Measurements from ENCODE around the gene DNAH7.

DNAH7 gene

DNA sequence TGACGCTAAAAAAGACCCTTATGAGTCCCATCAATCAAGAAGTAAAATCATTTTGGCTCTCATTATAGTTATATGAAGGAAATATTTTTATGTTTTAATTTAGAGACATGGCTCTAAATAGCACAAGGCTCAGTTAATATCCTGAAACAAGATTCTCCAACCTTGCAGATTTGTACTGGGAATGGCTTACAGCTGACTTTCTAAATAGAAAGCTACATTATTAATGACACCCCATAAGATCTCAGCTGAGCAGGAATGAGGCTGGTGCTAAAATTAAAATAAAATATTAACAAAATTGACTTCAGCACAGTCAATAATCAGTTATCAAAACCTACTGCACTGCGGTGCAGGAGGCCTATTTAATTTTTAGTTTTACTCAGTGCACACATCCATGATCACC lies 274.8 kb downstream of the DNAH7 start:
- no peak for DNase-seq

- no peak for DNase-seq
Observed at GRCh38 chr2:195782156-195782555, 286.5 kb downstream of the DNAH7 start.

- DNase-seq, result no peak
Observed at GRCh38 chr2:195779491-195779890, 289.1 kb downstream of the DNAH7 start.

- DNase-seq, result no peak
Observed at GRCh38 chr2:195769975-195770374, 298.7 kb downstream of the DNAH7 start.

- DNase-seq, result no peak
Observed at GRCh38 chr2:195768431-195768830, 300.2 kb downstream of the DNAH7 start.

GRCh38 chr2:195766691-195767090 lies 301.9 kb downstream of the DNAH7 start:
- no peak for DNase-seq

DNA sequence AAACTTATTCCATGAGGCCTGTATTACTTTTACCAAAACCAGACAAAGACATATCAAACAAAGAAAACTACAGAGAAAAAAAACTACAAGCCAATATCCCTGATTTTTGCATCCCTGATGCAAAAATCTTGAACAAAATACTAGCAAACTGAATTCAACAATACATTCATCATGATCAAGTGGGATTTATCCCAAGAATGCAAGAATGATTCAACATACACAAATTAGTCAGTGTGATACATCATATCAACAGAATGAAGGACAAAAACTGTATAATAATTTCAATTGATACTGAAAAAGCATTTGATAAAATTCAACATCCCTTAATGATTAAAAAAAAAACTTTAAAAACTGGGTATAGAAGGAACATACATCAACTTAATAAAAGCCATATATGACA lies 304.8 kb downstream of the DNAH7 start:
- no peak for DNase-seq

DNA sequence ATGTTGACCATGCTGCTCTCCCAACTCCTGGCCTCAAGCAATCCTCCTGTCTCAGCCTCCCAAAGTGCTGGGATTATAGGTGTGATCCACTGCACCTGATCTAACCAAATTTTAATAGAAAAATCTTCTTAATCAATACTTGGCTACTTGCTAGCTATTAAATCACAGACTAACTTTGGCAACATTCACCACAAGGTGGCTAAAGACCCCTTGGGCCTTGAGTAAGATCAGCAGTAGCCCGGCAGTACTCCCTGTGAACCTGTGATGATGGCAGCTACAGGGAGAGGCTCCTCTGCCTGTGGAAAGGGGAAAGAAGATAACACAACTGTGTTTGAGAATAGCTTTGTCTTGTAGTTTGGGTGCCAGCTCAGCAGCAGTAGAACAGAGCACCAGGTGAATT lies 308.8 kb downstream of the DNAH7 start:
- DNase-seq, result no peak

GRCh38 chr2:195758846-195759245 lies 309.8 kb downstream of the DNAH7 start:
- DNase-seq, result no peak

DNA sequence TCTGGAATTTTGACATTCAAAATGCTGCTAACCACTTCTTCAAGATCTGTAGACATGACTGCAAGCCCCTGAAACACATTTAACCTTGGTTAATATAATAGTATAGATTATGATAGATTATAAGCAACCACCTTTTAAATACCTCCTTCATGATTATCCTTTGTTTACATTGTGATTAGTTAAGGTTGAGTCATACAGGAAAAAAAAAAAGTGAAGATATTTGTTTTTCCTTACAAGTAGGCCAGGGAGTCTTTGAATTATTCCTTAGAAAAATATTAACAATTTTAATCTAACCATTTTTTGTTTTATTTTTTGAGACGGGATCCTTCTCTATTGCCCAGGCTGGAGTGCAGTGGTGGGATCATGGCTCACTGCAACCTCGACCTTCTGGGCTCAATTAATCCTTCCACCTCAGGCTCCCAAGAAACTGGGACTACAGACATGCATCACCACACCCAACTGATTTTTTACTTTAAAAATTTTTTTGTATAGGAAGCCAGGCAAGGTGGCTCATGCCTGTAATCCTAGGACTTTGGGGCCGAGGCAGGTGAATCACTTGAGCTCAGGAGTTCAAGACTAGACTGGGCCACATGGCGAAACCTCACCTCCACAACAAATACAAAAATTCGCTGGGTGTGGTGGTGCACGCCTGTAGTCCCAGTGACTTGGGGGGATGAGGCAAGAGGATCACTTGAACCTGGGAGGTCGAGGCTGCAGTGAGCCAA lies 312.3 kb downstream of the DNAH7 start:
- no peak for DNase-seq

GRCh38 chr2:195741191-195741590 lies 327.4 kb downstream of the DNAH7 start:
- no peak for DNase-seq

GRCh38 chr2:195737511-195738325 lies 330.9 kb downstream of the DNAH7 start:
- no peak for DNase-seq

DNA sequence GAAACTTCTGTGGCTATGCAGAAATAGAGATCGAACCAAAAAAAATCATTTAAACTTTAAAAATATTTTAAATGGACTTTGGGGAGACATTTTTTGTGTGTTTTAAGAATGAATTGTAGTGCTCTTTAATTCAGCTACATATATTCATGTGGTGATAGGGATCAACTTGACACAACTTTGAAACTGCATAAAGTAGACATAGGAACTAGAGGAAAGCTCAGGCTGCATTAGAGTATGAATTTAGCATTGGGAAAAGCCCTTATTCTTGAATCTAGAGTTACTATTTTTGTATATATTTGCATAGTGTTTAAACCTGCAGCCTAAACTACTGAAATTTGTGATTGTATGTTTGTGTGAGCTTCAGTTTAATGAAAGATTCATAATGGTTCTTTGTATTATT lies 333.3 kb downstream of the DNAH7 start:
- no peak for DNase-seq

DNA sequence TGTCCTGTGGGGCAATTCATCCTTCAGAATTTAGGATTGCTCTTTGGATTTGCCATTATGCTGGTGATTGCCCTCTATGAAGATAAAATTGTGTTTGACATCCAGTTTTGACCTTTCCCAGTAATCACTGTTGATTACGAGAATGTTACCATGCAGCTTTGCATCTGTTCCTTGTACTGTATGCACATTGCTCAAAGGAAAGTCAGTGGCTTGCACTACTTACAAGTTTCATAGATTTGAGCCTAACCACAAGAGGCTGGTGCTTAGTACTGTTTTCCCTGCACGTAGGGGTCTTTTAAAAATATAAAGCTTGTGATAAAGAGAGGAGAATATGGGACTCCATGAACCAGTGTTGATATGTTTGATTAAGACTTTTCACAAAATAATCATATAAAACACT lies 333.7 kb downstream of the DNAH7 start:
- no peak for DNase-seq

DNA sequence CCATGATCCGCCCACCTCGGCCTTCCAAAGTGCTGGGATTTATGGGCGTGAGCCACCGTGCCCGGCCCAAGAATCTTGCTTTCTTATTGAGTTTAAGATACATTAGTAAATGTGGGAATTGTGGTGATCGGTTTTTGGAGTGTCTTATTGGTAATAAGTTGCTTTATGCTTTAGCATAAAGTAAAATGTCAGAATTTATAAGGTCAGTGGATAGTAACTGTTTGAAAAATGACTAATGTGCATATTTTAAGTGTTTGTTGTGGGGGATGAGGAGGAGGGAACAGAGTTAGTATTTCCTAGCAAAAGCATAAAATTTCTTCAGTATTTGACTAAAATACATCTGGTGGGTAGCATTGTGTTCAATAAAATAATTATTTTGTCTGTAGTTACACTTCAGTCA lies 334.2 kb downstream of the DNAH7 start:
- DNase-seq, result no peak

DNA sequence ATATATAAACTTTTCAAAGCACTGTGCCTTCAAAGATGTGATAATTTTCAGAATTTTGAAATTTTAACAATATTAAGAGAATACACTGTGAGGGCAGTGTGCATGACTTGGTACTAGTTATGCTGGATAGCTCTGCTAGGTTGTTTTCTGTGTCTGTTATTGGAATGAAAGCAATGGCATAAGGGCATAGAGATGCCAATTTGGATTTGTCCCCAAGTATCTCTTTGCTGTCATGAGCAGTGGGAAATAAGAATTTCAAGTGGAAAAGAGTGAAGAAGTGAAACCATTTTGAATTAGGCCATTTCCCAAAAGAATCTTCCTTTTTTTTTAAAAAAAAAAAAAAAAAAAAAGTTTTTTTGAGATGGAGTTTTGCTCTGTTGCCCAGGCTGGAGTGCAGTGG lies 334.8 kb downstream of the DNAH7 start:
- no peak for DNase-seq

DNA sequence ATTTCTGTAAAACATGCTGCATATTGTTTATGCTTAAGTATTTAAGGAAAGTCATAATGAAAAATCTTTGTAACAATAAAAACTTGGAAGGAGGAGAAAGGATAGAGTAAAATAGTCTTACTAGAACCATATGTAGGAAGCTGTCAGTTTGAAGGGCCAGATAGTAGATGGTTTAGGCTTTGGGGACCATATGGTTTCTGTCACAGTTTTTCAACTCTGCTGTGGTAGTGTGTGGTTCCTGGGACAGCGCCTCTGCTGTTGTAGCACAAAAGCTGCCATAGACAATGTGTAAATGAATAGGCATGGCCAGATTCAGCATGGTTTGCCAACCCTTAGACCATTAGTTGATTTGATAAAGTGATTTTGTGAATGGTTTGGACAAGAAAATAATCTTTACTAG lies 336.1 kb downstream of the DNAH7 start:
- DNase-seq, result no peak

DNA sequence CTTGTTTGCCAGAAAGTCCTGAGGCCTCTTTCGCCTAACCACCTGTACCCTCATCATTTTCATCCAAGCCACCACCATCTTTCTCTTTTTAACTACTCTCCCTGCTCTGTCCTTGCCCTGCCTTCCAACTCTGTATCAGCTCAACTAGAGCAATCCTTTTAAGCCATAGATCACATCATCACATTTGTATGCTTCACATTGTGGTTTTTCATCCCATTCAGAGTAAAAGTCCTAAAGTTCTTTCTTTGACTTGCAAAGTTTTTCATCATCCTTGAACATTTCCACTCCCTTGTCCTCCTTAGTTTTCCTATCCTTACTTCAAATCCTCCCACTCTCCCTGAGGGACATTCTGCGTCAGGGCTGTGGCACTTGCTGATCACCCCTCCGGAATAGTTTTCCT lies 337.7 kb downstream of the DNAH7 start:
- no peak for DNase-seq

- DNase-seq, result no peak
Observed at GRCh38 chr2:195727106-195727505, 341.5 kb downstream of the DNAH7 start.

DNA sequence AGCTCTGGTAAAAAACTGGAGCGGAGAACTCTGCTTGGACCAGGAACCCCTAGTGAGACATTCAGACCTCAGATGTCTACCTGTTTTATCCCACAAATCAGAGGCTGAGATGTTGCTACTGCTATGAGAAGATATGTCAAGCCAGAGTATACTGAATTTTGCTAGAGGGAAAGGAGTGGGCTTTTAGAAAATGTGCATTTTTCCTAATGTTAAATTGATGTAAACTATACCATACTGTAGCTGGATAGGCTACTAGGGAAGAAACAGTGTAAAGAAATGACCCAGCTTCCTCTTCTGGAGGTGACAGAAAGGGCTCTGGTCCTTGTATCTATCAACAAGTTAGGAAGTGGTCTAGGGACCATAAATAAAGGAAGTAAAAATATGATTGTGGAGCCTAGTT lies 346.6 kb downstream of the DNAH7 start:
- no peak for DNase-seq

GRCh38 chr2:195721042-195721441 lies 347.6 kb downstream of the DNAH7 start:
- DNase-seq, result no peak

DNA sequence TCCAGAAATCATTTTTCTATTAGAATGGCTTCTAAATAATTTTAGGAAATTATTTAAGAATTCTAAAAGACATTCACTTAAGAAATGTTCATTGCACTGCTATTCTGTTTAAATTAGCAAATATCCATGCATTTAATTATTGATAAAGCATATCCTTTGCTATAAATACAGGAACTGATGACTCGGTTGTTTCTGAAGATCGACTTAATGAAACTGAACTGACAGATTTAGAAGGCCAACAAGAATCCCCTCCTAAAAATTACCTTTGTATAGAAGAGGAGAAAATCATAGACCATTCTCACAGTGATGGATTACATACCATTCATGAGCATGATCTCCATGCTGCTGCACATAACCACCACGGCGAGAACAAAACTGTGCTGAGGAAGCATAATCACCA lies 352.2 kb downstream of the DNAH7 start:
- DNase-seq, result no peak

GRCh38 chr2:195711478-195711877 lies 357.2 kb downstream of the DNAH7 start:
- DNase-seq, result no peak

All from femur (tissue), 1 donor.